OCI-LY7 (cell line): ENCODE data around the gene ANKLE2. TPM values are rescaled to one million over a fixed set of nuclear protein-coding genes. Genes with fewer than 3 reads are reported as not detected.

Experiments used
- BruUV-seq: library from RNA; stranded (reverse); fragments of 400-500 nt; replicated peaks from 2 replicates; lab custom pipeline; 2021; lab: Mats Ljungman, UMichigan
- CTCF ChIA-PET: fragments of 300-600 bp; sonication (Branson Sonifier 250); formaldehyde crosslinking; loops from one replicate; lab custom pipeline; 2022; ENCODE audit warnings: antibody characterized with exemption; ENCODE audit not compliant: unreplicated experiment; lab: Charles Lee
- POLR2A ChIA-PET: fragments of 300-600 bp; sonication (Branson Sonifier 250); formaldehyde crosslinking; loops from one replicate; lab custom pipeline; 2022; ENCODE audit warnings: antibody characterized with exemption; lab: Charles Lee
- DNase-seq: peaks from one replicate; pipeline ENCODE4 v3.0.0-alpha.2; 2015; ENCODE audit warnings: low spot score
- H2AFZ ChIP-seq: fragments of 200-600 bp; sonication (generic), shearing (Covaris generic); 2 replicates; pipeline ENCODE4 v1.6.1; 2014; ENCODE audit warnings: mild to moderate bottlenecking, antibody characterized with exemption, low read length, moderate library complexity
- H3K27ac ChIP-seq: fragments of 200-600 bp; sonication (generic); 2 replicates; pipeline ENCODE4 v1.5.1; 2014; ENCODE audit warnings: mixed run types, low read depth, mild to moderate bottlenecking, moderate library complexity, low read length, inconsistent platforms; ENCODE audit not compliant: poor library complexity, severe bottlenecking
- H3K36me3 ChIP-seq: fragments of 200-600 bp; sonication (generic); 2 replicates; pipeline ENCODE4 v1.6.1; 2014; ENCODE audit warnings: mild to moderate bottlenecking, antibody characterized with exemption, low read length, moderate library complexity, mixed read lengths; ENCODE audit not compliant: insufficient read depth
- H3K4me1 ChIP-seq: fragments of 200-600 bp; sonication (generic); 2 replicates; pipeline ENCODE4 v1.5.1; 2014; ENCODE audit warnings: mild to moderate bottlenecking, low read length; ENCODE audit not compliant: insufficient read depth, poor library complexity, severe bottlenecking
- H3K4me2 ChIP-seq: fragments of 200-600 bp; sonication (generic); 2 replicates; pipeline ENCODE4 v1.6.1; 2014; ENCODE audit warnings: mild to moderate bottlenecking, low read length
- H3K4me3 ChIP-seq: fragments of 200-600 bp; sonication (generic); 2 replicates; pipeline ENCODE4 v1.5.1; 2014; ENCODE audit warnings: mild to moderate bottlenecking, low read depth, low read length; ENCODE audit not compliant: poor library complexity, severe bottlenecking
- H3K79me2 ChIP-seq: fragments of 200-600 bp; sonication (generic); 2 replicates; pipeline ENCODE4 v1.6.1; 2016; ENCODE audit warnings: low read depth, mild to moderate bottlenecking, low read length, moderate library complexity, mixed read lengths; ENCODE audit not compliant: insufficient read depth
- H3K9me2 ChIP-seq: fragments of 200-600 bp; sonication (generic); 2 replicates; pipeline ENCODE4 v1.6.1; 2016; ENCODE audit warnings: mild to moderate bottlenecking, low read length, mixed read lengths; ENCODE audit not compliant: insufficient read depth
- H3K9me3 ChIP-seq: fragments of 200-600 bp; sonication (generic); 2 replicates; pipeline ENCODE4 v1.6.1; 2014; ENCODE audit warnings: mild to moderate bottlenecking, mixed run types, low read length, mixed read lengths
- H4K20me1 ChIP-seq: fragments of 200-600 bp; sonication (generic); 2 replicates; pipeline ENCODE4 v1.6.1; 2014; ENCODE audit warnings: mild to moderate bottlenecking, antibody characterized with exemption, low read length, moderate library complexity, mixed read lengths; ENCODE audit not compliant: insufficient read depth
- CTCF ChIP-seq: fragments of 200-600 bp; sonication (generic); conservative IDR thresholded peaks from 2 replicates; pipeline ENCODE4 v1.5.1; 2014; ENCODE audit warnings: mild to moderate bottlenecking, antibody characterized with exemption, low read length, moderate library complexity, mixed read lengths
- EZH2phosphoT487 ChIP-seq: fragments of 200-600 bp; sonication (generic); IDR thresholded peaks from 2 replicates; pipeline ENCODE4 v1.6.1; 2018; ENCODE audit warnings: low read depth, borderline replicate concordance, mild to moderate bottlenecking, mixed run types, antibody characterized with exemption, low read length, moderate library complexity, mixed read lengths
- intact Hi-C: fragments of 100-400 bp; cut with micrococcal nuclease; formaldehyde crosslinking; loops from one replicate; pipeline ENCODE4 v1.10.0; 2022; ENCODE audit not compliant: unreplicated experiment
- total RNA-seq, 2 experiments: library from RNA; depleted of rRNA in 1 of 2; stranded (reverse); fragments of >200 nt in 1 of 2; shearing (Covaris generic) in 1 of 2; gene quantifications; 2 replicates each; pipeline ENCODE4 v1.2.3, GENCODE V29; 2014 to 2022

The ANKLE2 gene
- total RNA-seq, 2 experiments from 2014 or later, result 88.0 to 121 TPM

DNA sequence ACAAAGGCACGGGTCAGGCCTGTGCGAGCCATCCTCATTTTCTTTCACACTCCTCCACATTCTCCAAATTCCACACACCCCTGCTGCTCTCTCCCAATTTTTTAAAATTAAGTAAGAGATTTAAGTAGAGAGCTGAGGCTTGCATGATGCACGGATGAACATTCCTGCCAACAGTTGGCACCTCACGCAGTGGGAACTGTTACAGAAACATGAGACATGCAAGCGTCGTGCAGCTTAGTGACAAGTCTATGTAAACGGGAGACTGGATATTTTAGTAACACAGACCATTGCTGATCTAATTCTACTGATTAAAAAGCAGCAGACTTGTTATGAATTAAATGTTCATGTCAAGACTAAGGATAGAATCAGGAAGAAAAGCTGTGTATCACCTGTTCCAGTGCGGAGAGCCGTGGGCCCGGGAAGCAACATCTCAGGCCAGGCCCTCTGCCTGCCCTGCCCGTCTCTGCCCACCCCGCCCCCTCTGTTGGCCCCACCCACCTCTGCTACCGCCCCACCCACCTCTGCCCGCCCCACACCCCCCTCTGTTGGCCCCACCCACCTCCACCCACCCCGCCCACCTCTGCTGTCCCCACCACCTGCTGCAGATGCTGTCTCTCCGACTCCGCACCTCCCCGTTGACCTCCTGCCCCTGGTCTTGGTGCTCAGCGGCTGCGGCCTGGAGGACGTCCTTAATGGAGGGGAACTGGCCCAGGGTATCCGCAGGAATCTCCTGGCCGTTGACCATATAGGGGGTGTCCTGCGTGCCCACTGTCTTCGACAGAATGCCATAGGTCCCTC, 45.9 kb upstream of the ANKLE2 start:
- peaks cover 76% of the 10 kb centered on the region for H3K36me3 ChIP-seq
- no peaks in the 10 kb centered on the region for H4K20me1 ChIP-seq
- DNase-seq, result peak; percentile 12
- H3K27ac ChIP-seq, result no peak overlapping the region
- no peaks in the 10 kb centered on the region for H3K9me3 ChIP-seq
- no peaks in the 10 kb centered on the region for H3K4me1 ChIP-seq
- peaks cover 11% of the 10 kb centered on the region; the same call in 1 of the 2 replicates for H3K79me2 ChIP-seq
- intact Hi-C loops, result no loop called here
- no peak overlapping the region for H3K4me3 ChIP-seq
- TF ChIP-seq EZH2phosphoT487, result no peak
- no peak for TF ChIP-seq CTCF
- H3K4me2 ChIP-seq, result no peak overlapping the region
- ChIA-PET POLR2A (no interaction called here), CTCF (no interaction called here)
- H2AFZ ChIP-seq, result no peak overlapping the region
- no TSS peak for BruUV-seq
- no peaks in the 10 kb centered on the region for H3K9me2 ChIP-seq

DNA sequence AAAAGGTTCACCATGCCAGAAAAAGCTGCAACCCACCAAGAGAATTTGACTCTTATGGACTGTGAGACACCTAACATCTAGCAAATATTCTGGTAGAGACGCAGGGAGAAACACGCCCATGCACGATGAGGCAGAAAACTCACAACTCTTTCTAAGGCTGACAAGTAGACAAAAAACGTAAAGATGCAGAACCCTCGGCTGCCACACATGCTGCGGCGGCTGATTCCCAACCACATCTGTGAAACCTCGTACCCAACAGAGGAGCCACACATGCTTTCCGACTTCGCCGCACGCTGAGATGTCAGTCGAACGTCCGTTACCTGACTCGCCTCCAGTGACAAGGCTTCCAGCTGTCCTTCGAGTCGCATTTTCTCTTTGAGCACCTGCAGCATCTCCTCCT, 45.2 kb upstream of the ANKLE2 start:
- CTCF ChIA-PET, result no interaction called here
- H3K36me3 ChIP-seq, result peaks cover 76% of the 10 kb centered on the region
- no peaks in the 10 kb centered on the region for H3K9me3 ChIP-seq
- no peaks in the 10 kb centered on the region for H3K9me2 ChIP-seq
- H3K4me3 ChIP-seq, result no peak overlapping the region
- POLR2A ChIA-PET, result no interaction called here
- H3K27ac ChIP-seq, result no peak overlapping the region
- no peaks in the 10 kb centered on the region for H4K20me1 ChIP-seq
- H3K4me2 ChIP-seq, result no peak overlapping the region
- intact Hi-C loops, result no loop called here
- DNase-seq, result no peak
- H3K79me2 ChIP-seq, result peaks cover 11% of the 10 kb centered on the region; the same call in 1 of the 2 replicates
- no TSS peak for BruUV-seq
- H3K4me1 ChIP-seq, result no peaks in the 10 kb centered on the region
- no peak for TF ChIP-seq EZH2phosphoT487
- no peak for TF ChIP-seq CTCF
- no peak overlapping the region for H2AFZ ChIP-seq

DNA sequence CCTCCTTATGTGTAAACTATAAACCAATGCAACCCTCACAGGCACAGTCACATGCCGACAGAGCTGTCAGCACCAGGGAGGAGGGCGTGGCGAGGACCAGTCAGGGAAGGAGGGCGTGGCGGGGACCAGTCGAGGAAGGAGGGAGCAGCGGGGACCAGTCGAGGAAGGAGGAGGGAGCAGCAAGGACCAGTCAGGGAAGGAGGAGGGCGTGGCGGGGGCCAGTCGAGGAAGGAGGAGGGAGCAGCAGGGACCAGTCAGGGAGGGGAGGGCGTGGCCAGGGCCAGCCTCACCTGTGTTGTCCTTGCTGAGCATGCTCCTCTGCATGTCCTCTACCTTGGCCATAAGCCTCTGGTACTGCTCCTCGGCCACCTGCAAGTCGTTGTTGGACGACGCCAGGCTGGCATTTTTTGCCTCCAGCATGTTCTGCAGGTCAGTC, 42.8 kb upstream of the ANKLE2 start:
- Histone ChIP-seq H3K27ac (no peak overlapping the region), H3K9me3 (no peaks in the 10 kb centered on the region), H3K9me2 (no peaks in the 10 kb centered on the region), H3K36me3 (peaks cover 83% of the 10 kb centered on the region), H3K4me3 (no peak overlapping the region), H2AFZ (no peak overlapping the region), H3K4me2 (no peak overlapping the region), H4K20me1 (no peaks in the 10 kb centered on the region), H3K4me1 (no peaks in the 10 kb centered on the region), H3K79me2 (peaks cover 11% of the 10 kb centered on the region; the same call in 1 of the 2 replicates)
- no peak for DNase-seq
- TF ChIP-seq CTCF, result no peak
- no peak for TF ChIP-seq EZH2phosphoT487
- intact Hi-C loops, result no loop called here
- ChIA-PET POLR2A (interaction anchor here (0.6 kb wide), 1 partner anchor 98 kb away, joined by 3 read pairs; no protein-coding TSS in a partner anchor), CTCF (no interaction called here)
- no TSS peak for BruUV-seq
